Endothelial cell of umbilical vein (primary cell): ENCODE results near the gene RABEP1. TPM values are rescaled to one million over a fixed set of nuclear protein-coding genes. Genes with fewer than 3 reads are reported as not detected.

Experiments
- BruUV-seq: library from RNA; stranded (reverse); fragments of 400-500 nt; replicated peaks from 2 replicates; lab custom pipeline; 2021; lab: Mats Ljungman, UMichigan
- CTCF ChIA-PET: fragments of 300-600, 350-600 bp; sonication (Branson Sonifier 250); formaldehyde crosslinking; loops from one replicate; lab custom pipeline; 2021; ENCODE audit warnings: antibody characterized with exemption, inconsistent platforms; lab: Charles Lee
- POLR2A ChIA-PET: fragments of 300-600, 350-600 bp; sonication (Branson Sonifier 250); formaldehyde crosslinking; loops from one replicate; lab custom pipeline; 2021; ENCODE audit warnings: antibody characterized with exemption, inconsistent platforms; lab: Charles Lee
- DNase-seq: peaks from one replicate; pipeline ENCODE4 v3.0.0-alpha.2; 2011; ENCODE audit warnings: low read depth, low spot score
- FAIRE-seq: peaks from 2 replicates; lab custom pipeline; 2011; peaks lifted over from hg19 to GRCh38; lab: Jason Lieb, UNC
- H2AFZ ChIP-seq: 2 replicates; pipeline ENCODE4 v1.6.0; 2012; ENCODE audit warnings: low read depth, low read length, control low read depth, inconsistent platforms
- H3K27ac ChIP-seq: 2 replicates; pipeline ENCODE4 v1.5.1; 2011; ENCODE audit warnings: low read depth, mild to moderate bottlenecking, control low read depth, low read length, moderate library complexity; ENCODE audit not compliant: insufficient read depth
- H3K27me3 ChIP-seq, 2 experiments: 2 replicates each; pipeline versions ENCODE4 v1.6.0 to v1.6.1; 2011; ENCODE audit warnings: low read length in 2 of 2, mixed read lengths in 1 of 2; ENCODE audit not compliant: control insufficient read depth in 2 of 2, insufficient read depth in 2 of 2
- H3K36me3 ChIP-seq, 2 experiments: 2 replicates in 1 of 2; 3 replicates in 1 of 2; pipeline ENCODE4 v1.5.1; 2011; ENCODE audit warnings: low read length in 2 of 2, mild to moderate bottlenecking in 1 of 2, moderate library complexity in 1 of 2; ENCODE audit not compliant: control insufficient read depth in 2 of 2, insufficient read depth in 2 of 2; ENCODE audit errors: extremely low read depth in 1 of 2
- H3K4me1 ChIP-seq: 3 replicates; pipeline ENCODE4 v1.5.1; 2011; ENCODE audit warnings: mild to moderate bottlenecking, low read length; ENCODE audit not compliant: control insufficient read depth, insufficient read depth; ENCODE audit errors: extremely low read depth
- H3K4me2 ChIP-seq: 2 replicates; pipeline ENCODE4 v1.6.1; 2011; ENCODE audit warnings: low read length, control low read depth, mixed read lengths; ENCODE audit not compliant: insufficient read depth
- H3K4me3 ChIP-seq, 3 experiments: fragments of 200-600 bp in 1 of 3; sonication (generic), shearing (Covaris generic) in 1 of 3; replicated peaks in 1 of 3; 2 replicates each; pipeline ENCODE4 v1.5.1; 2011 to 2016; ENCODE audit warnings: control low read depth in 3 of 3, low read length in 3 of 3, mild to moderate bottlenecking in 2 of 3, inconsistent platforms in 1 of 3, low read depth in 1 of 3, moderate library complexity in 1 of 3; ENCODE audit not compliant: insufficient read depth in 1 of 3
- H3K79me2 ChIP-seq: 2 replicates; pipeline ENCODE4 v1.6.0; 2012; ENCODE audit warnings: low read length, inconsistent platforms; ENCODE audit not compliant: control insufficient read depth, insufficient read depth
- H3K9ac ChIP-seq: replicated peaks from 2 replicates; pipeline ENCODE3; 2011; ENCODE audit warnings: low read length, control low read depth; ENCODE audit not compliant: insufficient read depth; ENCODE audit errors: extremely low read depth
- H3K9me1 ChIP-seq: replicated peaks from 3 replicates; pipeline ENCODE4 v1.6.0; 2011; ENCODE audit warnings: mild to moderate bottlenecking, low read length; ENCODE audit not compliant: control insufficient read depth, insufficient read depth; ENCODE audit errors: extremely low read depth
- H3K9me3 ChIP-seq: replicated peaks from 2 replicates; pipeline ENCODE4 v1.5.1; 2012; ENCODE audit warnings: low read length, inconsistent platforms; ENCODE audit not compliant: control insufficient read depth, insufficient read depth
- H4K20me1 ChIP-seq: replicated peaks from 2 replicates; pipeline ENCODE3; 2011; ENCODE audit warnings: mild to moderate bottlenecking, low read length; ENCODE audit not compliant: control insufficient read depth, insufficient read depth; ENCODE audit errors: extremely low read depth
- CTCF ChIP-seq, 2 donors: IDR thresholded peaks; 1 replicate in 1 of 2; 2 replicates in 1 of 2; pipeline ENCODE4 v1.5.1; 2011; ENCODE audit warnings: low read length in 2 of 2, mild to moderate bottlenecking in 2 of 2, moderate library complexity in 2 of 2, control low read depth in 1 of 2, inconsistent platforms in 1 of 2, low read depth in 1 of 2; ENCODE audit not compliant: insufficient read depth in 1 of 2; ENCODE audit errors: extremely low read depth in 1 of 2
- EZH2 ChIP-seq: IDR thresholded peaks from 2 replicates; pipeline ENCODE4 v1.6.1; 2012; ENCODE audit warnings: borderline replicate concordance, low read depth, mild to moderate bottlenecking, moderate library complexity, low read length, inconsistent platforms; ENCODE audit not compliant: severe bottlenecking
- FOS ChIP-seq: IDR thresholded peaks from 2 replicates; pipeline ENCODE4 v1.6.1; 2011; ENCODE audit warnings: mild to moderate bottlenecking, low read length, moderate library complexity, borderline replicate concordance; ENCODE audit not compliant: insufficient read depth
- GATA2 ChIP-seq: IDR thresholded peaks from 2 replicates; pipeline ENCODE4 v1.7.0; 2011; ENCODE audit warnings: low read depth, mild to moderate bottlenecking, moderate library complexity, mixed read lengths, low read length; ENCODE audit not compliant: insufficient read length, insufficient read depth
- JUN ChIP-seq: IDR thresholded peaks from 2 replicates; pipeline ENCODE4 v1.6.1; 2011; ENCODE audit warnings: borderline replicate concordance, low read depth; ENCODE audit not compliant: insufficient read length, insufficient read depth
- MAX ChIP-seq: IDR thresholded peaks from 2 replicates; pipeline ENCODE4 v1.6.1; 2011; ENCODE audit not compliant: insufficient read depth, insufficient read length
- MYC ChIP-seq: IDR thresholded peaks from one replicate; pipeline ENCODE4 v1.6.1; 2011; ENCODE audit warnings: mild to moderate bottlenecking, low read depth, low read length
- POLR2AphosphoS5 ChIP-seq: IDR thresholded peaks from 2 replicates; pipeline ENCODE4 v1.6.1; 2012; ENCODE audit warnings: low read depth, mild to moderate bottlenecking, control low read depth, low read length, moderate library complexity; ENCODE audit not compliant: insufficient read depth
- dilution Hi-C: fragments of 300-500 bp; cut with MboI; formaldehyde crosslinking; loops from one replicate; pipeline ENCODE4 v1.15.0; 2019; ENCODE audit warnings: low sequenced_read_pairs; ENCODE audit not compliant: extremely low pct_ligation_motif_present
- intact Hi-C: fragments of 100-400 bp; cut with micrococcal nuclease; formaldehyde crosslinking; loops from one replicate; pipeline ENCODE4 v1.10.0; 2022
- polyA plus RNA-seq, 4 experiments: library from polyadenylated mRNA; depleted of rRNA in 3 of 4; stranded (reverse) in 3 of 4; unstranded in 1 of 4; fragments of >200 nt; gene quantifications; 2 replicates each; pipeline versions ENCODE4 v1.2.1 to v1.2.3, GENCODE V29; 2011 to 2012; ENCODE audit warnings: missing spikeins in 1 of 4
- total RNA-seq: library from RNA; stranded (reverse); gene quantifications from 2 replicates; pipeline ENCODE4 v1.2.3, GENCODE V29; 2021

Gene RABEP1
- total and polyA plus RNA-seq, 2 donors (not counting 3 experiments of a cell fraction or from before 2014, with no cell fraction given) = 10.1 to 54.8 TPM

- Histone ChIP-seq H3K9me1 (no peaks in the 10 kb centered on the region), H3K4me1 (no peaks in the 10 kb centered on the region), H3K27me3 (no peaks in the 10 kb centered on the region), H3K27ac (no peak overlapping the region), H3K79me2 (no peaks in the 10 kb centered on the region), H3K9me3 (no peaks in the 10 kb centered on the region), H4K20me1 (no peaks in the 10 kb centered on the region), H3K9ac (no peak overlapping the region), H3K4me2 (no peak overlapping the region), H3K4me3 (no peak overlapping the region), H2AFZ (no peak overlapping the region), H3K36me3 (peaks cover 4 to 18% of the 10 kb centered on the region in 2 experiments)
- TF ChIP-seq FOS = no peak
- TF ChIP-seq MYC = no peak
- no peak for TF ChIP-seq MAX
- BruUV-seq = no TSS peak
- no peak for FAIRE-seq
- ChIA-PET CTCF (no interaction called here), POLR2A (no interaction called here)
- intact Hi-C loops = no loop called here
- no peak for DNase-seq
- dilution Hi-C loops = no loop called here
These were observed 88.3 kb downstream of the RABEP1 start for GRCh38 chr17:5370411-5370810.

- Histone ChIP-seq H3K4me3 (no peak overlapping the region), H3K36me3 (peaks cover 7 to 19% of the 10 kb centered on the region in 2 experiments), H3K4me1 (no peaks in the 10 kb centered on the region), H3K9me1 (no peaks in the 10 kb centered on the region), H2AFZ (no peak overlapping the region), H3K4me2 (no peak overlapping the region), H3K79me2 (no peaks in the 10 kb centered on the region), H3K27ac (no peak overlapping the region), H3K9me3 (no peaks in the 10 kb centered on the region), H3K9ac (no peak overlapping the region), H4K20me1 (no peaks in the 10 kb centered on the region), H3K27me3 (no peaks in the 10 kb centered on the region)
- ChIA-PET POLR2A (no interaction called here), CTCF (interaction anchor here (2.2 kb wide), 1 partner anchor 17 kb away, joined by 6 read pairs; no protein-coding TSS in a partner anchor)
- no peak for DNase-seq
- no TSS peak for BruUV-seq
- intact Hi-C loops = no loop called here
- dilution Hi-C loops = no loop called here
- FAIRE-seq = no peak
- TF ChIP-seq JUN (no peak), EZH2 (no peak), GATA2 (no peak), POLR2AphosphoS5 (no peak), FOS (no peak), CTCF (IDR thresholded peaks at IDR 0.05; ENCODE audit: extremely low read depth in 1 of 2, insufficient read depth in 1 of 2, low read depth in 1 of 2, low read length in 2 of 2) (no peak), MYC (no peak), MAX (no peak)
These were observed 91.0 kb downstream of the RABEP1 start for GRCh38 chr17:5373112-5373511.
